ENCODE measurements around the gene BSND.
A peak's percentile ranks its signal among the peaks of the same experiment; 100 is the strongest.
"Not testable (repeated sequence)": the region's sequence is repeated elsewhere in the genome, so short reads cannot be mapped to it uniquely, and the experiment has no call there.

The BSND gene

GRCh38 chr1:54998677-54999076 lies at the start of gene BSND:
BSND (plus strand) TSS chr1:54998933; CDS start chr1:54999187, 254 bp downstream.
- no peak for DNase-seq

- DNase-seq = no peak
Observed at GRCh38 chr1:54949053-54949452, 49.7 kb upstream of the BSND start.

GRCh38 chr1:54950006-54950368 lies 48.7 kb upstream of the BSND start:
- DNase-seq = no peak

- DNase-seq = peak; percentile 27
Observed at GRCh38 chr1:54950369-54951163, 48.2 kb upstream of the BSND start.

- no peak for DNase-seq
Observed at GRCh38 chr1:54951810-54952226, 46.9 kb upstream of the BSND start.

GRCh38 chr1:54952950-54953718 lies 45.6 kb upstream of the BSND start:
- DNase-seq = no peak

GRCh38 chr1:54953846-54954245 lies 44.9 kb upstream of the BSND start:
- no peak for DNase-seq

- DNase-seq = no peak
Observed at GRCh38 chr1:54955359-54955758, 43.4 kb upstream of the BSND start.

GRCh38 chr1:54956726-54957125 lies 42.0 kb upstream of the BSND start:
- no peak for DNase-seq

- no peak for DNase-seq
Observed at GRCh38 chr1:54959241-54959640, 39.5 kb upstream of the BSND start.

- no peak for DNase-seq
Observed at GRCh38 chr1:54962612-54963395, 35.9 kb upstream of the BSND start.

GRCh38 chr1:54963829-54964228 lies 34.9 kb upstream of the BSND start:
- DNase-seq = not testable (repeated sequence)

GRCh38 chr1:54965624-54966340 lies 33.0 kb upstream of the BSND start:
- no peak for DNase-seq

GRCh38 chr1:54967372-54967771 lies 31.4 kb upstream of the BSND start:
- DNase-seq = no peak

GRCh38 chr1:54968551-54968950 lies 30.2 kb upstream of the BSND start:
- no peak for DNase-seq

- no peak for DNase-seq
Observed at GRCh38 chr1:54969879-54970278, 28.9 kb upstream of the BSND start.

GRCh38 chr1:54970901-54971300 lies 27.8 kb upstream of the BSND start:
- no peak for DNase-seq

- DNase-seq = no peak
Observed at GRCh38 chr1:54971317-54971791, 27.4 kb upstream of the BSND start.

GRCh38 chr1:54972436-54972835 lies 26.3 kb upstream of the BSND start:
- DNase-seq = no peak

- DNase-seq = no peak
Observed at GRCh38 chr1:54973205-54973921, 25.4 kb upstream of the BSND start.

- DNase-seq = no peak
Observed at GRCh38 chr1:54975356-54976108, 23.2 kb upstream of the BSND start.
